GM19467 (cell line): Measurements from ENCODE around the gene TNRC18.
"Not testable (repeated sequence)": the region's sequence is repeated elsewhere in the genome, so short reads cannot be mapped to it uniquely, and the experiment has no call there.

Experiments
- ATAC-seq: cut with Tn5 transposase; IDR thresholded peaks from one replicate; pipeline ENCODE4 v1.9.1; 2021; ENCODE audit warnings: mild to moderate bottlenecking, moderate library complexity; ENCODE audit not compliant: unreplicated experiment

The TNRC18 gene

GRCh38 chr7:5350600-5351385, 72.8 kb downstream of the TNRC18 start:
- no peak for ATAC-seq

- ATAC-seq, result no peak
These were observed 73.5 kb downstream of the TNRC18 start for GRCh38 chr7:5350174-5350463.

GRCh38 chr7:5349437-5350173, 74.0 kb downstream of the TNRC18 start:
- ATAC-seq, result no peak

GRCh38 chr7:5349005-5349380, 74.6 kb downstream of the TNRC18 start:
- no peak for ATAC-seq

GRCh38 chr7:5348134-5349004, 75.3 kb downstream of the TNRC18 start:
- no peak for ATAC-seq

- ATAC-seq, result no peak
These were observed 78.0 kb downstream of the TNRC18 start for GRCh38 chr7:5345671-5346070.

- ATAC-seq, result no peak
These were observed 78.5 kb downstream of the TNRC18 start for GRCh38 chr7:5345171-5345570.

- ATAC-seq, result no peak
These were observed 79.3 kb downstream of the TNRC18 start for GRCh38 chr7:5344342-5344741.

- ATAC-seq, result no peak
These were observed 79.8 kb downstream of the TNRC18 start for GRCh38 chr7:5343884-5344283.

GRCh38 chr7:5342631-5343030, 81.0 kb downstream of the TNRC18 start:
- ATAC-seq, result no peak

GRCh38 chr7:5339955-5340354, 83.7 kb downstream of the TNRC18 start:
- no peak for ATAC-seq

GRCh38 chr7:5337047-5337446, 86.6 kb downstream of the TNRC18 start:
- no peak for ATAC-seq

- no peak for ATAC-seq
These were observed 89.0 kb downstream of the TNRC18 start for GRCh38 chr7:5334671-5335070.

- ATAC-seq, result no peak
These were observed 90.3 kb downstream of the TNRC18 start for GRCh38 chr7:5333121-5334045.

GRCh38 chr7:5332579-5332978, 91.1 kb downstream of the TNRC18 start:
- ATAC-seq, result no peak

GRCh38 chr7:5330288-5330687, 93.3 kb downstream of the TNRC18 start:
- ATAC-seq, result no peak

- no peak for ATAC-seq
These were observed 98.7 kb downstream of the TNRC18 start for GRCh38 chr7:5324961-5325360.

GRCh38 chr7:5323800-5324781, 99.5 kb downstream of the TNRC18 start:
- ATAC-seq, result not testable (repeated sequence)

- ATAC-seq, result no peak
These were observed 100.8 kb downstream of the TNRC18 start for GRCh38 chr7:5322621-5323410.
